ENCODE results near the gene FLCN.

The FLCN gene

GRCh38 chr17:17167356-17167755 lies 69.6 kb downstream of the FLCN start:
- no peaks in the 10 kb centered on the region for H3K27me3 ChIP-seq (ENCODE audit: insufficient read depth, low read length)
- H3K27ac ChIP-seq (ENCODE audit: low read depth, low read length, poor library complexity, severe bottlenecking) = no peak overlapping the region
- no peaks in the 10 kb centered on the region for H3K9me3 ChIP-seq (ENCODE audit: low read length)
- no peak overlapping the region for H3K9ac ChIP-seq (ENCODE audit: low read length)
- no peaks in the 10 kb centered on the region for H3K9me2 ChIP-seq (ENCODE audit: low read depth, low read length)
- no peak overlapping the region for H3K4me2 ChIP-seq (ENCODE audit: low read length)
- H2AFZ ChIP-seq (ENCODE audit: low read length) = no peak overlapping the region
- no peak overlapping the region for H3K4me3 ChIP-seq (ENCODE audit: low read depth, low read length, poor library complexity, severe bottlenecking)
- no peaks in the 10 kb centered on the region for H4K20me1 ChIP-seq (ENCODE audit: insufficient read depth, low read length)
- H3F3A ChIP-seq (ENCODE audit: insufficient read depth, low read length) = no peaks in the 10 kb centered on the region
- peaks cover 45% of the 10 kb centered on the region for H3K36me3 ChIP-seq (ENCODE audit: insufficient read depth, low read length)
- TF ChIP-seq EZH2 (IDR thresholded peaks at IDR 0.05; ENCODE audit: borderline replicate concordance, low read length) = no peak
- TF ChIP-seq, protein P1, sequence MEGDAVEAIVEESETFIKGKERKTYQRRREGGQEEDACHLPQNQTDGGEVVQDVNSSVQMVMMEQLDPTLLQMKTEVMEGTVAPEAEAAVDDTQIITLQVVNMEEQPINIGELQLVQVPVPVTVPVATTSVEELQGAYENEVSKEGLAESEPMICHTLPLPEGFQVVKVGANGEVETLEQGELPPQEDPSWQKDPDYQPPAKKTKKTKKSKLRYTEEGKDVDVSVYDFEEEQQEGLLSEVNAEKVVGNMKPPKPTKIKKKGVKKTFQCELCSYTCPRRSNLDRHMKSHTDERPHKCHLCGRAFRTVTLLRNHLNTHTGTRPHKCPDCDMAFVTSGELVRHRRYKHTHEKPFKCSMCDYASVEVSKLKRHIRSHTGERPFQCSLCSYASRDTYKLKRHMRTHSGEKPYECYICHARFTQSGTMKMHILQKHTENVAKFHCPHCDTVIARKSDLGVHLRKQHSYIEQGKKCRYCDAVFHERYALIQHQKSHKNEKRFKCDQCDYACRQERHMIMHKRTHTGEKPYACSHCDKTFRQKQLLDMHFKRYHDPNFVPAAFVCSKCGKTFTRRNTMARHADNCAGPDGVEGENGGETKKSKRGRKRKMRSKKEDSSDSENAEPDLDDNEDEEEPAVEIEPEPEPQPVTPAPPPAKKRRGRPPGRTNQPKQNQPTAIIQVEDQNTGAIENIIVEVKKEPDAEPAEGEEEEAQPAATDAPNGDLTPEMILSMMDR (IDR thresholded peaks at IDR 0.05; ENCODE audit: low read length) = no peak
- no peaks in the 10 kb centered on the region for H3K4me1 ChIP-seq (ENCODE audit: insufficient read depth, low read length, severe bottlenecking)
- no peaks in the 10 kb centered on the region for H3K79me2 ChIP-seq (ENCODE audit: insufficient read depth, low read length)

- Histone ChIP-seq H3K79me2 (ENCODE audit: insufficient read depth, low read length) (no peaks in the 10 kb centered on the region), H3K9ac (ENCODE audit: low read length) (no peak overlapping the region), H3K4me3 (ENCODE audit: low read depth, low read length, poor library complexity, severe bottlenecking) (no peak overlapping the region), H3K27me3 (ENCODE audit: insufficient read depth, low read length) (no peaks in the 10 kb centered on the region), H3K4me2 (ENCODE audit: low read length) (no peak overlapping the region), H3K4me1 (ENCODE audit: insufficient read depth, low read length, severe bottlenecking) (no peaks in the 10 kb centered on the region), H3F3A (ENCODE audit: insufficient read depth, low read length) (no peaks in the 10 kb centered on the region), H3K27ac (ENCODE audit: low read depth, low read length, poor library complexity, severe bottlenecking) (no peak overlapping the region), H2AFZ (ENCODE audit: low read length) (no peak overlapping the region), H3K36me3 (ENCODE audit: insufficient read depth, low read length) (peaks cover 45% of the 10 kb centered on the region), H3K9me3 (ENCODE audit: low read length) (no peaks in the 10 kb centered on the region), H4K20me1 (ENCODE audit: insufficient read depth, low read length) (no peaks in the 10 kb centered on the region), H3K9me2 (ENCODE audit: low read depth, low read length) (no peaks in the 10 kb centered on the region)
- no peak for TF ChIP-seq EZH2 (IDR thresholded peaks at IDR 0.05; ENCODE audit: borderline replicate concordance, low read length)
These were observed 70.5 kb downstream of the FLCN start for GRCh38 chr17:17166446-17166845.

- Histone ChIP-seq H3K27ac (ENCODE audit: low read depth, low read length, poor library complexity, severe bottlenecking) (no peak overlapping the region), H3K4me1 (ENCODE audit: insufficient read depth, low read length, severe bottlenecking) (peaks cover 5% of the 10 kb centered on the region), H2AFZ (ENCODE audit: low read length) (no peak overlapping the region), H3K36me3 (ENCODE audit: insufficient read depth, low read length) (peaks cover 50% of the 10 kb centered on the region), H3K9ac (ENCODE audit: low read length) (no peak overlapping the region), H4K20me1 (ENCODE audit: insufficient read depth, low read length) (no peaks in the 10 kb centered on the region), H3K4me2 (ENCODE audit: low read length) (no peak overlapping the region), H3K4me3 (ENCODE audit: low read depth, low read length, poor library complexity, severe bottlenecking) (no peak overlapping the region), H3K79me2 (ENCODE audit: insufficient read depth, low read length) (no peaks in the 10 kb centered on the region), H3K9me2 (ENCODE audit: low read depth, low read length) (no peaks in the 10 kb centered on the region), H3K9me3 (ENCODE audit: low read length) (no peaks in the 10 kb centered on the region), H3F3A (ENCODE audit: insufficient read depth, low read length) (no peaks in the 10 kb centered on the region), H3K27me3 (ENCODE audit: insufficient read depth, low read length) (no peaks in the 10 kb centered on the region)
- no peak for TF ChIP-seq EZH2 (IDR thresholded peaks at IDR 0.05; ENCODE audit: borderline replicate concordance, low read length)
- TF ChIP-seq, protein P1 (IDR thresholded peaks at IDR 0.05; ENCODE audit: low read length) = no peak
These were observed 71.2 kb downstream of the FLCN start for GRCh38 chr17:17165666-17166308.

- Histone ChIP-seq H3F3A (ENCODE audit: insufficient read depth, low read length) (no peaks in the 10 kb centered on the region), H2AFZ (ENCODE audit: low read length) (no peak overlapping the region), H3K9me2 (ENCODE audit: low read depth, low read length) (no peaks in the 10 kb centered on the region), H3K27me3 (ENCODE audit: insufficient read depth, low read length) (no peaks in the 10 kb centered on the region), H3K4me2 (ENCODE audit: low read length) (no peak overlapping the region), H3K27ac (ENCODE audit: low read depth, low read length, poor library complexity, severe bottlenecking) (no peak overlapping the region), H3K9ac (ENCODE audit: low read length) (no peak overlapping the region), H3K36me3 (ENCODE audit: insufficient read depth, low read length) (peaks cover 59% of the 10 kb centered on the region), H3K4me3 (ENCODE audit: low read depth, low read length, poor library complexity, severe bottlenecking) (no peak overlapping the region), H3K4me1 (ENCODE audit: insufficient read depth, low read length, severe bottlenecking) (peaks cover 8% of the 10 kb centered on the region), H3K79me2 (ENCODE audit: insufficient read depth, low read length) (no peaks in the 10 kb centered on the region), H4K20me1 (ENCODE audit: insufficient read depth, low read length) (no peaks in the 10 kb centered on the region), H3K9me3 (ENCODE audit: low read length) (no peaks in the 10 kb centered on the region)
- TF ChIP-seq, protein P1 (IDR thresholded peaks at IDR 0.05; ENCODE audit: low read length) = no peak
- TF ChIP-seq EZH2 (IDR thresholded peaks at IDR 0.05; ENCODE audit: borderline replicate concordance, low read length) = no peak
These were observed 72.3 kb downstream of the FLCN start for GRCh38 chr17:17164676-17165075.

Data from OCI-LY1 (cell line).